GM18517 (cell line): ENCODE measurements around the gene NFKBIE.
A peak's percentile ranks its signal among the peaks of the same experiment; 100 is the strongest.
"Not testable (repeated sequence)": the region's sequence is repeated elsewhere in the genome, so short reads cannot be mapped to it uniquely, and the experiment has no call there.

Experiments used
- ATAC-seq: cut with Tn5 transposase; IDR thresholded peaks from one replicate; pipeline ENCODE4 v1.9.1; 2021; ENCODE audit warnings: mild to moderate bottlenecking, moderate library complexity; ENCODE audit not compliant: unreplicated experiment

Gene NFKBIE, protein sequence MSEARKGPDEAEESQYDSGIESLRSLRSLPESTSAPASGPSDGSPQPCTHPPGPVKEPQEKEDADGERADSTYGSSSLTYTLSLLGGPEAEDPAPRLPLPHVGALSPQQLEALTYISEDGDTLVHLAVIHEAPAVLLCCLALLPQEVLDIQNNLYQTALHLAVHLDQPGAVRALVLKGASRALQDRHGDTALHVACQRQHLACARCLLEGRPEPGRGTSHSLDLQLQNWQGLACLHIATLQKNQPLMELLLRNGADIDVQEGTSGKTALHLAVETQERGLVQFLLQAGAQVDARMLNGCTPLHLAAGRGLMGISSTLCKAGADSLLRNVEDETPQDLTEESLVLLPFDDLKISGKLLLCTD

GRCh38 chr6:44265007-44265721, at the start of gene NFKBIE:
NFKBIE (minus strand) TSS chr6:44265551; CDS start chr6:44265346, 205 bp downstream.
- peak; percentile 36 for ATAC-seq

GRCh38 chr6:44314657-44315056, 49.3 kb upstream of the NFKBIE start:
- not testable (repeated sequence) for ATAC-seq

DNA sequence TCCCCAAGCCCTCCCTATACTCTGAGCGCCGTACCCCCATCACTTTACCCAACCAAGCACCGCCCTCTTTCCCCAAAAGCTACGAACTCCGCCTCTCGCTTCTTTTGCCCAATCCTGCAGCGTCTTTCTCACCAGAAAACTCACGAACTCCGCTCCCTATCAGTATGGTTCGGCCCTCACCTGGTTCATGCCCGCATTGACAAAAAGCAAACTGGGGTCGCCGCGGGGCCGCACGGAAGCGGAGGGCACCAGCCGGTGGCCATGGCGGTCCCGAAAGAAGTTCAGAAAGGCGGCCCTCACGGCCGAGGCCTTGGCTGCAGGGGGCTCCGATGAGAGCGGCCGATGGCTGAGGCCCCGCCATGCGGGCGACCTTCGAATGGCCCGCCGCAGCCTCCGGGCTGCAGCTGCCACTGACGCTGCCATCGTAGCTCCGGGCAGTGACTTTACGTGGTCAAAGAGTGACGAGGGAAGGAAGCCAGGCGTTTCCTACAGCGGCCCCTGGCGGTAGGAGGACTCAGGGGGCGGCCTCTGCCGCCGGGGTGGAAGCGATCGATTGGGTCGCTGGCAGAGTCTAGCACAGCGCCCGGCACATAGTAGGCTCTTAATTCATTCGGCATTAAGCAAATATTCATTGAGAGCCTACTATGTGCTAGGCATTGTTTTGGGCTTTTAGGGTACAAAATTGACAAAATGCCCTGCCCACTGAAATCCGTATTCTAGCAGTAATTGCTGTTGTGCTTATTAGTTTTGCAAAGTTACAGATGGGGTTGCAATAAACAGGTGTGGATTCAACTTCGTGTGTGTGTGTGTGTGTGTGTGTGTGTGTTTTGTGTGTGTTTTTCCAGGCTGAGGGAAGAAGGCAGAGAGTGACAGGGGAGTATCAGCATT, 47.8 kb upstream of the NFKBIE start, which contains the start of gene AARS2:
Gene AARS2, minus strand, starts transcription at position 447 of the 888 bp plus-strand sequence. Its CDS starts 24 bp downstream, at position 423.
- peak; percentile 89 for ATAC-seq

DNA sequence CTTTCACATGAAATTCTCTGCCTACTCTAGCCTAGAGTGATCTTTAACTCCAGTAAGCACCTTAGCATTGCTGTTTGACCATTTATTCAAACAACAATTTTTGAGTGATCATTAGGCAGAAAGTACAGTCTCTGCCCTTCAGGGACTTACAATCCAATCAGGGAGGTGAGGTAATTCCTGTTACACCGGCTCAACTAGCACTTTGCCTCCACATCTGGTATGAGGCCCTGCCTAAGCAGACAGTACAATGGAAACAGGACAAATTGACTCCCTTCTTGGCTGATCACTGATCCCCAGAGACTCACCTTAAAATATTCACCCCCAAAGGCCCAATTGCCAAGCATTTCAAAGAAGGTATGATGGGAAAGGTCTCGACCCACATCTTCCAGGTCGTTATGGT, 46.4 kb upstream of the NFKBIE start:
- ATAC-seq, result no peak

GRCh38 chr6:44311304-44311703, 46.0 kb upstream of the NFKBIE start:
- ATAC-seq, result no peak

DNA sequence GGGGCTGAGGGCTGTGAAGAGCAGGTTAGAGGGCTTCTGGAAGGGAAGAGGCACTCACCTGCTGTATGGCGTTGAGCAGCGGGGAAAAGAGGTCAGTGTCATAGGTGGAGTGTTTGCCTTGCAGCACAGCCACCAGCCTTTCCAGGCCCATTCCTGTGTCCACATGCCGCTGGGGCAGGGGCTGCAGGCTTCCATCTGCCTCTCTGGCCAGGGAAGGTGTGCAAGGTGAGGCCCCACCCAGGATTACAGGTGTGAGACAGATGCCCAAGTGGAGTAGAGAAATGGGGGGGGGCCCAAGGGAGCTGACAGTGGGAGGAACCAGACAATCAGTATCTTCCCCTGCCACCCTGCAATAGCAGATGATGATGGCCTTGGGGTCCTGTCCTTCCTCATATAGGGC, 44.9 kb upstream of the NFKBIE start:
- no peak for ATAC-seq

GRCh38 chr6:44309631-44310030, 44.3 kb upstream of the NFKBIE start:
- no peak for ATAC-seq

DNA sequence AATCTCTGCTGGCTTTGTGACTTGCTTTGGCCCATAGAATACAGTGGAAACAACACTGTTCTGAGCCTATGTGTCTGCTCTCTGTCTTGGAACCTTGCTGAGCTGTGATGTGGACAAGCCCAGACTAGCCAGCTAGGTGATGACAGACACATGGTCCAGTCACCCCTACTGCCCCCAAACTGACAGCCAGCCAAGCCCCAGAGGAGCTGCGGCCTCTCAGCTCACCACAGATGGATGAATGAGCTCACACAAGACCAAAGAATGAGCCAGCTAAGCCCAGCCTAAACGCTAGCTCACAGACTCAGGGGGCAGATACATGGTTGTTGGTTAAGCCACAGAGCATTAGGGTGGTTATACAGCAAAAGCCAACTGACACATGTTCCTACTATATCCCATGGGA, 43.7 kb upstream of the NFKBIE start:
- no peak for ATAC-seq

GRCh38 chr6:44307217-44307616, 41.9 kb upstream of the NFKBIE start:
- ATAC-seq, result no peak

DNA sequence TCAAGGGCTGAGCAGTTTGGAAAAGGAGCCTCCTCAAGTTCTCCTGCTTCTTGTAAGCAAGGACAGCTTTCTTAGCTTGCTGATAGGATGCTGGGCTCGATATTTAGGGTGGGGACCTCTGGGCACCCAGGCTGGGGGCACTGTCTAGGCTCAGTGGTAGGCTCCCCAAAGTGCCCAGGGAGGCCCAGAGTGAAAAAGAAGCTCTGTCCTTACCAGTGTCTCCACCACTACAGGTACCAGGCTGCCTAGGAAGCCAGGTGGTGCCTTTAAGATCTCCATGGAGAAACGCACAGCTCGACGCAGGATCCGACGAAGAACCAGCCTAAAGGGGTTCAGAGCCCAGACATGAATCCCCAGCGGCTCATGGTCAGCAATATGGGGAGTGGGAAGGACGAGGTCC, 41.4 kb upstream of the NFKBIE start:
- ATAC-seq, result no peak

- ATAC-seq, result no peak
These were observed 39.9 kb upstream of the NFKBIE start for GRCh38 chr6:44305200-44305725.

GRCh38 chr6:44304282-44305199, 39.2 kb upstream of the NFKBIE start:
- ATAC-seq, result no peak

DNA sequence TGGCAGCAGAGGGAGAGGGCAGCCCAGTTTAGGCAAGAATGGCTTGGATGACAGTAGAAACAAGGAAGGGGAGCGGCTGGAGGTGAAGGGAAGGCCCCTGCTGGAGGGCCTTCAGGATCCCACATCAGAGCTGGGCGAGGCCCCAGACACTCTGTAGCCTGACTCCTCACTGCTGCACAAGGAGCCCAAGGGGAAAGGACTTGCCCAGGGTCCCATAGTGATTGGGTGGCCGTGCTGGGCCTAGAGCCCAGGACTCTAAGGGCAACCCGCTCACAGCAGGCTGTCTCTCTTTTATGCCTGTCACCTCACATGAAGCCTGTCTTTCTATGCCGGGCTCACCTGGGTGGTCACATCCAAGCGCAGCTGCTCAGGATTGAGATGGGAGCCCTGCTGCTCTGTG, 38.5 kb upstream of the NFKBIE start:
- ATAC-seq, result no peak

- ATAC-seq, result no peak
These were observed 37.5 kb upstream of the NFKBIE start for GRCh38 chr6:44302856-44303255.

GRCh38 chr6:44301782-44302564, 36.6 kb upstream of the NFKBIE start:
- ATAC-seq, result no peak

GRCh38 chr6:44301106-44301505, 35.8 kb upstream of the NFKBIE start:
- ATAC-seq, result no peak

GRCh38 chr6:44300292-44300823, 35.0 kb upstream of the NFKBIE start:
- no peak for ATAC-seq

DNA sequence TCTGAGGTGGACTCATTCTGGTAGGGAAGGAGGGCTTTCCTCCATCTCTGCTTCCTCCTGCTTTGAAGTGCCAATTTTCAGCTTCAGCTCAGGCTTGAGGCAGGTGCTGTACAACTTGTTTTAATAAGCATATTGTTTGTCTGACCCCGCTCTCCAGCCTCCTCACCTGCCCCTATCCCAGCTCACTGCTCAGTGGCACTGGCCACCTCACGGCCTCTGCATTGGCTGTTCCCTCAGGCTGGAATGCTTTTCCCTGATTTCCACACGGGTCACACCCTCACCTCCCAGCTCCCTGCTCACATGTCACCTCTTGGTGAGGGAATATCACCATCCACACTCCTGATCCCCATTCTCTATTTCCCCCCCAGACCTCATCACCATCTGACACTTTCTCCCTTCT, 33.5 kb upstream of the NFKBIE start:
- ATAC-seq, result no peak
